ENCODE data around the gene POC1A. TPM values are rescaled to one million over a fixed set of nuclear protein-coding genes. Genes with fewer than 3 reads are reported as not detected.
"Not testable (repeated sequence)": the region's sequence is repeated elsewhere in the genome, so short reads cannot be mapped to it uniquely, and the experiment has no call there.

Gene POC1A
- total RNA-seq, 1 experiment from 2014 or later, result 8.6 TPM

DNA sequence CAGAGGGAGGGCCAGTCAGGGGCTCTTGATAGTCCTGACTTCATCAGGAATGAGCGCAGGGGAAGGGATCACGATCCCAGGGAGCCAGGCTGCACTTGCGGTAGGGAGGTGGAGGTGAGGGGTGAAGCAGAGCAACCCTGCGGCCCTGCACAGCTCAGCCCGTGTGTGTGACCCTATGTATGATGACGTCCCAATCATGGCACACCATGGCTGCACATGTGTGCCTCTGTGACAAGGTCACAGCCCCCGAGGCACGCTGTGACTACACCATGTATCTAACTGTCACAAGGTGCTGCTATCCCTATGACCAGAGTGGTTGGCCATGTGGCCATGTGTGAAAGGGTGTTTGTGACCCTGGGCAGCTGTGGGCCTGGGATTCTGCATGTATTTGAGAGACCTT lies 30.5 kb upstream of the POC1A start:
- DNase-seq (ENCODE audit: low read depth), result no peak

GRCh38 chr3:52183786-52184445 lies 29.7 kb upstream of the POC1A start:
- DNase-seq (ENCODE audit: low read depth), result no peak

DNA sequence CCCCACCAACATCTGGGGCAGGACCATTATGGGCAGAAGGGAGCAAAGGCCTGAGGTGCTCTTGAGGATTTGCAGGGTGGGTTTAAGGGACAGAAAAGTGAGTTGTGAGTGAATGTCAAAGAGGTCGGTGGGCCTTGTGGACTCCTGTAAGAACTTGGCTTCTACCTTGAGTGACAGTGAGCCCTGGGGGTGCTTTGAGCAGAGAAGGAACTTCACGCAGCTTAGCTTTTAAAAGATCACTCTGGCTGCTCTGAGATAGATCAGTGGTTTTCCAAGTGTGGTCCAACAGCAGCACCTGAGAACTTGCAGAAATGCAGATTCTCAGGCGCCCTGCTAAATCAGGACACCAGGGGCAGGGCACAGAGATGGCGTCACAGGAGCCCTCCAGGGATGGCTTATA lies 28.5 kb upstream of the POC1A start:
- DNase-seq (ENCODE audit: low read depth), result no peak

- no peak for DNase-seq (ENCODE audit: low read depth)
These were observed 28.0 kb upstream of the POC1A start for GRCh38 chr3:52182196-52182595.

DNA sequence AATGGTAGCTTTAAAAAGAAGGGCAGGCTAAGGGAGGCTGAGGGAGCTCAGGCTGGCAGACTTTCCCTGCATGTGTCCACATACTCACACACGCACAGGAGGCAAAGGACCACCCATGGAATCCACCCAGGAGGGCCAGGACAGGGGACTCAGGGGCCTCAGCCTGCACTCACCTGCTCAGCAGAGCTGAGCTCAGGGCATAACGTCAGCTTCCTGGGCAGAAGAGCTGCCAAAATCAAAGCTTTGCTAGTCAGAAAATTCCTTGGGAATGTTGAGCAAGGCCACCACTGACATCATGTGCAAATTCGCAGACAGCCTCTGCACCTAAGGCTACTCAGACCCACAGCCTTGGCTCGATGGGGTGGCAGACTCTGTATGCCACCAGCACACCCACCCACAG lies 27.3 kb upstream of the POC1A start:
- no peak for DNase-seq (ENCODE audit: low read depth)

DNA sequence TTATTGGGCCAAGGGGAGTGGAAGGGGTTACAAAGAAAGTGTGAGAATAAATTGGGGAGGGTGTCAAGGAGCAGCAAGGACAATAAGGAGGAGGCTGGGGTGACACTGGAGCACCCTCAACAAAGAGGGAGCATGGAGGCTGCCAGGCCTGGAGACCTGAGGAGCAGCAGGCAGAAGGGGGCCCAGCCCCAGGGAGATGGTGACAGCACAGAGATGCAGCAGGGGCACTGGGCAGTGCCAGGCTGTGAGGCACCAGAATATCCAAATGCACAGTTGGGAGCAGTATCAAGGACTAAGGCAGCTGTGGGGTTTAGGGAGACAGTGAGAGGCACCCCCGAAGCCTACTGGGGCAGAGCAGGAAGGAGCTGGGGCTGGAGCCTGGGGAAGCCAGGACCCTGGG lies 24.3 kb upstream of the POC1A start:
- no peak for DNase-seq (ENCODE audit: low read depth)

GRCh38 chr3:52178126-52178525 lies 23.9 kb upstream of the POC1A start:
- not testable (repeated sequence) for DNase-seq (ENCODE audit: low read depth)

- no peak for DNase-seq (ENCODE audit: low read depth)
These were observed 23.4 kb upstream of the POC1A start for GRCh38 chr3:52177701-52178042.

DNA sequence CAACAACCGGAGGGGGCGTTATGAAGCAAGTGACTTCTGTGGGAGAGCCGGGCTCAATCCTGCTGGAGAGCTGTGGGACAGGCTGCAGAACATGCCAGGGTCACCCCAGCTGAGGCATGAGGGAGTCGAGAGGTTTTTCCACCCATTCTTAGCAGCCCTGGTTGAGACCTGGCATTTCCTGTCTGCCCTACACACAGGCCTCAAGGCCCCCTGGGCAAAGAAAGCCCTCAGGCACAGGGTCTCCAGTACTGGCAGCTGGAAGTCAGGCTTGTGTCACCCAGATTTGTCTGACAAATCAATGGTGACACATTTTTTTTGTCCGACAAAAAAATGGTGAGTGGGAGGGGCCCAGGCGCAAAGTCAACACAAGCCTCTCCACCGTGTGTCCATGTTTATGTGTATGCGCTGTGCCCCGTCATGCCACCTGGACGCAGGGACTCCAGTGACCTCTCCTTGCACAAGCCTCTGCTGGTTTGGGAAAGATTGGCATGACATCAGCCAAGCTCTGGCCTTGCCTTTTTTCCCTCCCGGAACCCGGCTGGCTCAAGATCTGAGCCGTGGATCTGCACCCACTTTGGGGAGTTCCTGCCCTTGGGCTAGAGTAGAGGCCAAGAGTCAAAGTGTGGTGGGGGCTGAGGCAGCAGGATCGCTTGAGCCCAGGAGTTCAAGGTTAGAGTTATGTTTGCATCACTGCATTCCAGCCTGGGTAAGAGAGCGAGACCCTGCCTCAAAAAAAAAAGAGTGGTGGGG lies 22.9 kb upstream of the POC1A start:
- DNase-seq (ENCODE audit: low read depth), result no peak

DNA sequence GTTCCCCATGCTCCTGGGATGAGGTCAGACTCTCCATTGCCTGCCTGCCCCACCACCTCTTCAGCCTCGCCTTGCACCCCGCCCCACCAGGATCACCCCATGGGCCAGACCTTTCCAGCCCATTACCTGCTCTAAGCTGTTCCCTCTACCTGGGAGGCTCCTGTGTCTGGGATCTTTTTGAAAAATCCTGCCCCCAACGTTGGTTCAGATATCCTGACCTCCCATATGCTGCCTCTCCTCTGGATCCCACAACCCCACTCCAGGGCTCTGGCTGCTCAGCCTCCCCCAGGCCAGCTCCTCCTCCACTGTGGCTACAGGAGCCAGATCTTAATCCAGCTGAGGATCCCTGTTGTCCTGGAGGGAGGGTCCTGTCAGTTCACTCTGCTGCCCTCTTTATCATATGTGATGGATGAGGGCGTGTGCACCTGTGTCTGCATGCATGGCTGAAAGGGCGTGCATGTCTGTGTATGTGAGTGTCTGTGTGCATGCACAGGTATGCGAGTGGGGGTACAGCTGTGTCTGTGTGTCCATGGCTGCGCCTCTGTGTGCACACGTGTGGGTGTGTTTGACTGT lies 22.0 kb upstream of the POC1A start:
- no peak for DNase-seq (ENCODE audit: low read depth)

GRCh38 chr3:52175416-52176179 lies 21.4 kb upstream of the POC1A start:
- no peak for DNase-seq (ENCODE audit: low read depth)

DNA sequence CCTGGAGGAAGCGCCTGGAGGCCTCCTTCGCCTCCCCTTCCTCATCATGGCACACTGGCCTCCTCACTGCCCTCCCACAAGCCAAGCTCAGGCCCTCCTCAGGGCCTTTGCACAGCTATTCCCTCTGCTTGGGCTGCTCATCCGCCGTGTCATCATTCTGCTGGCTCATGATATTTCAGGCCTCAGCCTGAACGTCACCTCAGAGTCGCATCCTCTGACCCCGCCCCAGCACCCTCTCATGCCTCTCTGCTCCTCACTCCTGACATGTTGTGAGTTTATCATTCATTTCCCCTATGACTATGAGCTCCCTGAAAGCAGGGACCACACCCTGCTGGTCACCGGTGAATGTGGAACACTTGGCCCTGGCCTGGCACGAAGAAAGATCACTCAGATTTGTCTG lies 20.7 kb upstream of the POC1A start:
- no peak for DNase-seq (ENCODE audit: low read depth)

GRCh38 chr3:52173101-52173500 lies 18.9 kb upstream of the POC1A start:
- no peak for DNase-seq (ENCODE audit: low read depth)

DNA sequence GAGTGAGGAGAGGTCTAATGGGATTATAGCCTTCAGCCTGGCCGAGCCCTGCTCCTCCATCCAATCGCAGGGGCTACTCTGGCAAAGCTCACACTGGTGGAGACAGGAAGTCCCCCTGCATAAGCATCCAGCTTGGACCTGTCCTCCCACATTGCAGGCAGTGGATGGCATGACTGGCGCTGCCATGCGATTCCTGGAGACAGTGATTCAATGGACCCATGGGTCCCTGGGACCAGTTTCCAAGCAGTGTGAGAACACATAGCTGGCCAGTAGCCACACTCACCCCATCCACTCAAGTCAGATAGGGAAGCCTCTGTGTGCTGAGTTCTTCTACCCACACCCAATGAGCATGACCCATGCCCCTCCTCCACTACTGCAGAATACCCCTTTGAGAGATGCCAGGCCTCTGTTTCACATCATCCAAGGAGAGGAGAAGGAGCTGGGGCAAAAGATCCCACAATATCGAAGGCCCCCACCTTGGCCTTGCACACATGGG lies 18.1 kb upstream of the POC1A start:
- DNase-seq (ENCODE audit: low read depth), result no peak

DNA sequence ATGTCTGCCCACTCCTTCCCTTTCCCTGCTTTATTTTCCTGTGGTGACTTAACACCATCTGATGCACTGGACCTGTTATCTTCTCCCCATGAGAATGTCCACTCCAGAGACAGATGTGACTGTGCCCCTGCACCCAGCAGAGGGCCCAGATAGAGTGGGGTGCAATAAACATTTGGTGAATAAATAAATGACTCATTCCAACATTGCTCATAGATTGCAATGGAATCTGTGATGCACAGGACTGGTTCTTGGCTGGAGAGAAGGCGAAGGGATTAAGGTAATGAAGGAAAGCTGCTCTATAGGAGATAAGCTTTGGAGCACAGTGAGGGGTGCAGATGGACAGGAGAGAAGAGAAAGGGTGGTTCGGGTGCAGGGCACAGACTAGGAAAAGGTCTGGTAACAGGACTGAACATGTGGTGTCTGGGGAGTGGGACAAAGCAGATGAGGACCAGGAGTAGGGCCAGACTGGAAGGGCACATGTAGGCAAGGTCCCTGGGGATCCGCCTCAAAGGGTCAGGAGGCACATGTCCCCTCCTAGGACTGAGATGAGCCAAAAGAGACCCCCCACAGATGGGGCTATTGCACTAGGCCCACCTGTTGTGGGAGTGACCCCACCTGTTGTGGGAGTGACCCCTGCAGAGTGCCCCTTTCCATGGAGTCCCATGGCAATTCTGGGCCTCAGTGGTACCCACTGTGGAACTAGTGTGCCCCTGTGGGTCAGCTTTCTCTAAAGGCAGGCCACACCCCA lies 17.5 kb upstream of the POC1A start:
- DNase-seq (ENCODE audit: low read depth), result peak; percentile 10

GRCh38 chr3:52170217-52170616 lies 16.0 kb upstream of the POC1A start:
- not testable (repeated sequence) for DNase-seq (ENCODE audit: low read depth)

DNA sequence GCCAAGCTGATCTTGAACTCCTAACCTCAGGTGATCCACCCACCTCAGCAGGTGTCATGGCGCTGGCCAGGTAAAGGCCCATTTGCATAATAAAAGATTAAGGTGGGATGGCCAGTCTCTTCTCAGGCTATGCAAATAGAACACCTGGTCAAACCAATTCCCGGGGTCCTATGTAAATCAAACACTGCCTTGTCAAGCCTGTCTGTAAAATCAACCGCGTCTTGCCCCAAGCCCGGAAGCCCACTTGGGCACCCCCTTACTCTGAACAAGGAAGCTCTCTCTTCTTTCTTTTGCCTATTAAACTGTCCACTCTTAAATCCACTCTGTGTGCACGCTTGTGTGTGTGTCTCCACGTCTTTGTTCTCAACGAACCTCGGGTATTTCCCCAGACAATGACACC lies 13.0 kb upstream of the POC1A start:
- DNase-seq (ENCODE audit: low read depth), result no peak

DNA sequence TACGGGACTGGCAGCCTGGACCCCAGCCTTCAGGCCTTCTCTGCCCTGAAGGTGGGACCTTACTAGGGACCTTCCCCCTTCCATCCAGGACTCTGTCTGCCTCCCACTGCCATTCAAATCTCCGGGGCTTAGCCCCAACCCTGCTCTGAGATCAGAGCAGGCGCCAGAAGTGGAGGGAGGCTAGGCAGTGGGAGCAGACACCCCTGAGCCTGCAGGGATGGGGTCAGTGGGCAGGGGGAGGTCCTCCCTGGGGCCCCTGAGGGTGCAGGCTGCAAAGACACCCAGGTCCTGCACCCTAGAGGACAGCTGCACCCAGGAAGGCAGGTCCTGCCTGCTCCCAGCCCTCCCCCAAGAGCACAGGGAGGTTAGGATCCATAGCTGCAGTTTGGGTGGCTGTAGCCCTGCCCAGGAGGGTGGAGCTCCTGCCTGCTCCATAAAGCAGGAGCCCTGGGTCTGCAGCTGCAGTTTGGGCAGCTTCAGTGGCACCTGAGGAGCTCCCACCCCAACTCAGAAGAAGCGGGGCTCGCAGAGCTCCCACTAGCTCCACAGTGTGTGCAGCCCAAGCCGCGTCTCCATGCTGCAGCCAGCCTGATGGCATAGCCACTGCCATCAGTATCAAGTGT lies 8.1 kb upstream of the POC1A start:
- no peak for DNase-seq (ENCODE audit: low read depth)

DNA sequence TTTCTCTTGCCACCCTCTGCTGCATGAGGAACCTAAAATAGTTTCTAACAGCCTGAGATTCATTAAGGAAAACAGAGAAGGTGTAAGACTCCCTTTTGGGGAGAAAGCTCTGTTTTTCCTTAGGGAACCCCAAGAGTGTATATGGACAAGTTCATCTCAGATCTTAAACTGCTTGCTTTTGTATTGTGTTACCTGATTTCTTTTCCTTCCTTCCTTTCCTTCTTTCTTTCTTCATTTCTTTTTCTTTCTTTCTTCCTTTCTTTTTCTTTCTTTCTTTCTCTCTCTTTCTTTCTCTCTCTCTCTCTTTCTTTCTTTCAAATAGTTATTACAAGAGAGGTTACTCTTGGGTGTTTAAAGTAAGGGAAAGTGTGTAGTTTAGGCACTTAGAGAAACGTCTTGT lies 5.3 kb upstream of the POC1A start:
- DNase-seq (ENCODE audit: low read depth), result no peak

- DNase-seq (ENCODE audit: low read depth), result no peak
These were observed 1.7 kb upstream of the POC1A start for GRCh38 chr3:52155912-52156311.

- DNase-seq (ENCODE audit: low read depth), result peak; percentile 26
These were observed 680 bp downstream of the POC1A start for GRCh38 chr3:52153389-52154096.

Measured in Daoy (cell line).